Smooth muscle cell of trachea (primary cell): ENCODE measurements around the gene MAP3K7. TPM values are rescaled to one million over a fixed set of nuclear protein-coding genes. Genes with fewer than 3 reads are reported as not detected.

Source experiments
- total RNA-seq: library from RNA; depleted of rRNA; stranded (reverse); fragments of >200 nt; gene quantifications from 2 replicates; pipeline ENCODE4 v1.2.1, GENCODE V29; 2014

Gene MAP3K7
- 34.1 and 40.9 TPM in 2 replicates for total RNA-seq

DNA sequence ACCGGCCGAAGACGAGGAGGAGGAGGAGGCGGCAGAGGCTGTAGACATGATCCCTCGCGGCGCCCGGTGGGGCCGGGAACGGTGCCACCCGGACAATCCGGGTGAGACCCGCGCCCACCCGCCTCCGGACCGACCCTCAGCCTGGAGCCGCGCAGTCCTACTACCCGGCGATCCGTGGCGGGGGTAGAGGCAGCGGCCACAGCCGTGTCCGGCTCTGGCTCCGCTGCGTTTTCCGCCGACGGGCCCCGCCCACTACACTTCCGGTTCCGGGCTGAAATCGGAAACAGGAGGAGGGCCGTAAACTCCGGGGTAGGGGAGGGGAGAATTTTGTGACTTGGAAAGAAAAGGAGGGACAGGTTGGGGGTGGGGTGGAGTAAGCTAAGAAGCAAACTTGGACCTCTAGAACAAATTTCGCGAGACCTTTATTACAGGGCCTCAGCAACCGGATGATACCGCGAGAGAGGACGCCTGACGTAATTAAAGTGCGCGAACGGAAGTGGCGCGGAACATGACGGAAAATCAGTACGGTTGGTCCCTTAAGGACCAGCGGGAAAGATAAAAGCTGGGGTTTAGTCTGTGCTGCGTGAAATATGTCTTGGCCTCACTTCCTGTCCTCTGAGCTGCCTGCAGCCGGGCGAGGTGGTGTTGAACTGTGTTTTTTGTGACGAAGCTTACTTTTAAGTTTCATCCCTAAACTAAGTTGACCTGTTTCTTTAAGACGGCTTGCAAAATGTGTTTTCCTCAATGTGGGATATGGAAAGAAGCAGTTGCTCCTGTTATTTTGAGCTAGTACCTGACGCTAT, at the start of gene MAP3K7:
Gene MAP3K7, minus strand, starts transcription at position 237 of the 803 bp plus-strand sequence. Its CDS starts 189 bp downstream, at position 48.

